Body of pancreas (tissue), 4 donors: ENCODE data around the gene TAF1D.

Source experiments
- POLR2A ChIP-seq, 3 donors: fragments of 450-650 bp; IDR thresholded peaks; one replicate each; pipeline ENCODE4 v1.6.1; 2016; ENCODE audit warnings: antibody characterized with exemption in 3 of 3, mild to moderate bottlenecking in 2 of 3
- TF ChIP-seq, protein P1 (sequence below), 7 experiments: fragments of 450-650 bp in 4 of 7; fragments of 200-600 bp in 3 of 7; sonication (generic) in 3 of 7; IDR thresholded peaks; one replicate each; pipeline ENCODE4 v1.5.1; 2016 to 2019; ENCODE audit warnings: antibody characterized with exemption in 7 of 7

DNA sequence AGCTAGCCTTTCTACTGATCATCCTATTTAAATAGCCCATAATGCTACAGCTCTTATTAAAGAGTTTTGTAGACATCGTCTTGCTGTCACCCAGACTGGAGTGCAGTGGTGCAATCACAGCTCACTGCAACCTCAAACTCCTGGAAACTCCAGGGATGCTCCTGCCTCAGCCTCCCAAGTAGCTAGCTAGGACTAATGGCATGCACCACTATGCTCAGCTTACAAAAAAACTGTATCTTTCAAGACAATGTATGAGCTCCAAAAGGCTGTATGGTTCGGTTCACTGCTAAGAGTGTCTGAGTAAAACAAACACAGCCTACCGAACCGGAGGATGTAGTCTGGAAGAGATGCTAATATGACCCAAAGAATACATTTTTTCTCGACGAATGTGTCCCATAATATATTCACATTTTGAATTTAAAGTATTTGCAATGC, 2.6 kb downstream of the TAF1D start:
- TF ChIP-seq POLR2A (IDR thresholded peaks at IDR 0.05) = no peak
- TF ChIP-seq, protein P1, sequence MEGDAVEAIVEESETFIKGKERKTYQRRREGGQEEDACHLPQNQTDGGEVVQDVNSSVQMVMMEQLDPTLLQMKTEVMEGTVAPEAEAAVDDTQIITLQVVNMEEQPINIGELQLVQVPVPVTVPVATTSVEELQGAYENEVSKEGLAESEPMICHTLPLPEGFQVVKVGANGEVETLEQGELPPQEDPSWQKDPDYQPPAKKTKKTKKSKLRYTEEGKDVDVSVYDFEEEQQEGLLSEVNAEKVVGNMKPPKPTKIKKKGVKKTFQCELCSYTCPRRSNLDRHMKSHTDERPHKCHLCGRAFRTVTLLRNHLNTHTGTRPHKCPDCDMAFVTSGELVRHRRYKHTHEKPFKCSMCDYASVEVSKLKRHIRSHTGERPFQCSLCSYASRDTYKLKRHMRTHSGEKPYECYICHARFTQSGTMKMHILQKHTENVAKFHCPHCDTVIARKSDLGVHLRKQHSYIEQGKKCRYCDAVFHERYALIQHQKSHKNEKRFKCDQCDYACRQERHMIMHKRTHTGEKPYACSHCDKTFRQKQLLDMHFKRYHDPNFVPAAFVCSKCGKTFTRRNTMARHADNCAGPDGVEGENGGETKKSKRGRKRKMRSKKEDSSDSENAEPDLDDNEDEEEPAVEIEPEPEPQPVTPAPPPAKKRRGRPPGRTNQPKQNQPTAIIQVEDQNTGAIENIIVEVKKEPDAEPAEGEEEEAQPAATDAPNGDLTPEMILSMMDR (IDR thresholded peaks at IDR 0.05) = no peak
